ENCODE data around the gene ENPP6. TPM values are rescaled to one million over a fixed set of nuclear protein-coding genes. Genes with fewer than 3 reads are reported as not detected.

The ENPP6 gene
- total RNA-seq, 1 experiment from 2014 or later = not detected

GRCh38 chr4:184205243-184205642 lies 12.4 kb downstream of the ENPP6 start:
- intact Hi-C loops (cut with micrococcal nuclease) = no loop called here
- DNase-seq (ENCODE audit: unreplicated experiment) = no peak
- Mint-ChIP-seq H3K27me3 (ENCODE audit: insufficient read depth, unreplicated experiment) (no peaks in the 10 kb centered on the region), H3K4me1 (ENCODE audit: insufficient read depth, unreplicated experiment) (no peaks in the 10 kb centered on the region), H3K27ac (ENCODE audit: low read depth, unreplicated experiment) (no peak overlapping the region), H3K4me3 (ENCODE audit: unreplicated experiment) (no peak overlapping the region), H3K36me3 (ENCODE audit: insufficient read depth, unreplicated experiment) (no peaks in the 10 kb centered on the region), H3K9me3 (ENCODE audit: unreplicated experiment) (no peaks in the 10 kb centered on the region)
- no TSS peak for BruUV-seq (replicated peaks)
- no peak for TF ChIP-seq CTCF (IDR thresholded peaks at IDR 0.05; ENCODE audit: unreplicated experiment)
- ChIA-PET CTCF (no interaction called here), POLR2A (no interaction called here)

DNA sequence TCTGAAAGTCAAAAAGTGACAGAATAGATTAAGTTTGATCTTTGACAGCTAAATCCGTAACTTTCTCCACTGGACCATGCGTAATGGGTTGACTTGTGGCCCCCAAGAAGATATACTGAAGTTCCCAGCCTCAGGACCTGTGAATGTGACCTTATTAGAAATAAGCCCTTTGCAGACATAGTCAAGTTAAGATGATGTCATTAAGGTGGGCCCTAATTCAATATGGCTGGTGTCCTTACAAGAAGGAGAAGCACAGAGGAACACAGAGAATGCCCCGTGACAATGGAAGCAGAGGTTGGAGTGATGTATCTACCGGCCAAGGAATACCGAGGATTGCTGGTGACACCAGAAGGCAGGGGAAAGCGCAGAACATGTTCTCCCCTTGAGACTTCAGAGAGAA lies 14.4 kb downstream of the ENPP6 start:
- no peaks in the 10 kb centered on the region for H3K4me1 Mint-ChIP-seq (ENCODE audit: insufficient read depth, unreplicated experiment)
- H3K4me3 Mint-ChIP-seq (ENCODE audit: unreplicated experiment) = no peak overlapping the region
- CTCF ChIA-PET = no interaction called here
- no TSS peak for BruUV-seq (replicated peaks)
- no peaks in the 10 kb centered on the region for H3K9me3 Mint-ChIP-seq (ENCODE audit: unreplicated experiment)
- H3K27me3 Mint-ChIP-seq (ENCODE audit: insufficient read depth, unreplicated experiment) = no peaks in the 10 kb centered on the region
- no peak for TF ChIP-seq CTCF (IDR thresholded peaks at IDR 0.05; ENCODE audit: unreplicated experiment)
- H3K36me3 Mint-ChIP-seq (ENCODE audit: insufficient read depth, unreplicated experiment) = no peaks in the 10 kb centered on the region
- intact Hi-C loops (cut with micrococcal nuclease) = no loop called here
- H3K27ac Mint-ChIP-seq (ENCODE audit: low read depth, unreplicated experiment) = no peak overlapping the region
- DNase-seq (ENCODE audit: unreplicated experiment) = no peak
- POLR2A ChIA-PET = interaction anchor here (0.6 kb wide), 1 partner anchor 311 kb away, joined by 4 read pairs; no protein-coding TSS in a partner anchor

DNA sequence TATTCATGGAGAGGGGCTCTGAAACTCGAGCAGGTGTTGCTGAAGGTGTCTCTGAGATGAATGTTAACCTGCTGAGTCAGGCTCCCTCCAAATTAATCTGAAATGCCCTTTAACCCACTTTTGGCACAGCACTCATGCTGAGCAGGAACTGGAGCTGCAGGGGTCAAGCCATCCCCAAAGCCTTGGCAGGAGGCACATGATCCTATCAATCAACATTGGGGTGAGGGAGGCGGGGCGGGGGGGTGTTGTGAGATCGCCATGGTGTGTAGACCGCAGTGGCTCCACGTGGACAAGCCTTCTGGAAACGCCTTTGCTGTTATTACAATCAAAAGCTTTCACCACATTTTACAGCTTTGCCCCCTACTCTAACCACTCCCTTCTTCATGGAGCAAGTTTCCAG lies 16.5 kb downstream of the ENPP6 start:
- Mint-ChIP-seq H3K4me1 (ENCODE audit: insufficient read depth, unreplicated experiment) (peaks cover 11% of the 10 kb centered on the region), H3K36me3 (ENCODE audit: insufficient read depth, unreplicated experiment) (no peaks in the 10 kb centered on the region), H3K4me3 (ENCODE audit: unreplicated experiment) (no peak overlapping the region), H3K27me3 (ENCODE audit: insufficient read depth, unreplicated experiment) (no peaks in the 10 kb centered on the region), H3K27ac (ENCODE audit: low read depth, unreplicated experiment) (no peak overlapping the region), H3K9me3 (ENCODE audit: unreplicated experiment) (no peaks in the 10 kb centered on the region)
- ChIA-PET CTCF (interaction anchor here (0.9 kb wide), 1 partner anchor 34 kb away, joined by 4 read pairs; no protein-coding TSS in a partner anchor), POLR2A (interaction anchor here (0.7 kb wide), 1 partner anchor 22 kb away, joined by 3 read pairs; no protein-coding TSS in a partner anchor)
- no peak for TF ChIP-seq CTCF (IDR thresholded peaks at IDR 0.05; ENCODE audit: unreplicated experiment)
- BruUV-seq (replicated peaks) = no TSS peak
- intact Hi-C loops (cut with micrococcal nuclease) = no loop called here
- no peak for DNase-seq (ENCODE audit: unreplicated experiment)

DNA sequence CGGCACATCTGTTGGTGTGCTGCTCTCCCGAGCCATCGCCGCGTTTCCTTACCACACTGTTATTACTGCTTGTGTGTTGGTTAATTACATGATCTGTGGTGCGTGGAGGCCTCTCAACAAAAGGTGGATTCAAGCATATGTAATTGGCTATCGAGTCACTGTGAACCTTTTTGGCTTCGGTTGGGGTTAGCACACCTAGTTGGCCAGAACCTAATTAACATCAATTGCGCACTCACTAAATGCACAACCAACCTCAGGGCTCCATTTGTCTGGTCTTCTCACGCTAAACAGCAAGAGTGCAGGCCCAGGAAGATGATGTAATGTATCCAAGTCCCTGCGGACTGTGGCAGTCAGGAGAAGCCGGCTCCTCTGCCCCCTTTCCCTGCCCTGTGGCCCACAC lies 17.4 kb downstream of the ENPP6 start:
- no TSS peak for BruUV-seq (replicated peaks)
- Mint-ChIP-seq H3K27ac (ENCODE audit: low read depth, unreplicated experiment) (no peak overlapping the region), H3K36me3 (ENCODE audit: insufficient read depth, unreplicated experiment) (no peaks in the 10 kb centered on the region), H3K27me3 (ENCODE audit: insufficient read depth, unreplicated experiment) (no peaks in the 10 kb centered on the region), H3K9me3 (ENCODE audit: unreplicated experiment) (no peaks in the 10 kb centered on the region), H3K4me1 (ENCODE audit: insufficient read depth, unreplicated experiment) (peaks cover 11% of the 10 kb centered on the region), H3K4me3 (ENCODE audit: unreplicated experiment) (no peak overlapping the region)
- DNase-seq (ENCODE audit: unreplicated experiment) = no peak
- no peak for TF ChIP-seq CTCF (IDR thresholded peaks at IDR 0.05; ENCODE audit: unreplicated experiment)
- CTCF ChIA-PET = no interaction called here
- POLR2A ChIA-PET = no interaction called here
- intact Hi-C loops (cut with micrococcal nuclease) = no loop called here

Data from MCF 10A (cell line).